KG1 (cell line): ENCODE measurements around the gene MRTFB.

Experiments
- DNase-seq: peaks from one replicate; lab custom pipeline; 2025; lab: John Stamatoyannopoulos, UW

The MRTFB gene

DNA sequence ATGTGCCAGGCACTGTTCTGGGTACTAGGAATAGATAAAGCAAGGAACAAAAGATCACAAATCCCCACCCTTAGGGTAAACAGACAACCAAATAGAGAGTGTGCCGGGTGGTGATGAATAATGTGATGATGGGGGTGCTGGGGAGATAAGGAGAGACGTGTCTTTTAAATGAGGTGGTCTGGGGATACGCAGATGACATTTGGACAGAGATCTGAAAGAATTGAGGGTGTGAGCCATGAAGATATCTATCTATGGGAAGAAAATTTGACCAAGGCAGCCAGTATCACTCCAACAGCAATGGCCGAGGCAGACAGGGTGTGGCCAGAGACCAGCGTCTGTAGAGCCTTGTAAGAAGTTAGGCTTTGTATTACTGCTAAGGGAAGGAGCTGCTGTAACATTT is 165.3 kb downstream of the MRTFB start:
- DNase-seq = no peak

DNA sequence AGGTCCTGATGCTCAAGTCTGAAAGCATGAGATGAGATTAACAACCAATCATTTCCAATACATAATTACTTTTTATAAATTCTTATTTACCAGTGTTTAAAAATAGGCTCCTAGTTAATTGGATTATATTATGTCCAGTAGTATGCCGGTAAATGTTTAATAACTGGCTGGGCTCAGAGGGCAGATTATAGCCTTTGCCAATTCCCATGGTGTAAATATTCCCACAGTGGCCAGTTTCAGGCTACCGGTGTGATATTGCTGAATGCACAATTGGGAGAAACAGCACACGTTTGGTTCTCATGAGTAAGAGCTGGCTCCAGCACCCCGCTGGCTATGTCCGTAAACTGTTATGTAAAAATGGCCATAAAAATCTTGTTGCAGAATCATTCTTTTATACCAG is 167.6 kb downstream of the MRTFB start:
- no peak for DNase-seq

DNA sequence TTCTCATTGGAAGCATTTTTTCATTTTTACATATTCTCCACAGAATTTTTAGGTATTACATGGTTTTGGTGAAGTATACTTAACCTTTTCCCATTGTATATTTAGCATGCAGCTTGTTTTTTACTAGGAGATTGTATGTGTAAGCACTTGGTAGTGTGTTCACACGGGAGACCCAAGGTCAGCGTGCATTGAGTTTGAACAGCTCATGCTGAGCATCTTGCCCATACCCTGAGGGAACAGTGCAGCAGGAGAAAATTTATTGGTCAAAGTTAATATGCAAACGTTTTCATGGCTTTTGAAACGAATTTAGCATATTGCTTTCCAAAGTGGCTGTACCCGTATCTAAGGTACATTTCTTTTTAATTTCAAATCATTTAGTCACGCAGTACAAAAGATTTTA is 168.7 kb downstream of the MRTFB start:
- no peak for DNase-seq

DNA sequence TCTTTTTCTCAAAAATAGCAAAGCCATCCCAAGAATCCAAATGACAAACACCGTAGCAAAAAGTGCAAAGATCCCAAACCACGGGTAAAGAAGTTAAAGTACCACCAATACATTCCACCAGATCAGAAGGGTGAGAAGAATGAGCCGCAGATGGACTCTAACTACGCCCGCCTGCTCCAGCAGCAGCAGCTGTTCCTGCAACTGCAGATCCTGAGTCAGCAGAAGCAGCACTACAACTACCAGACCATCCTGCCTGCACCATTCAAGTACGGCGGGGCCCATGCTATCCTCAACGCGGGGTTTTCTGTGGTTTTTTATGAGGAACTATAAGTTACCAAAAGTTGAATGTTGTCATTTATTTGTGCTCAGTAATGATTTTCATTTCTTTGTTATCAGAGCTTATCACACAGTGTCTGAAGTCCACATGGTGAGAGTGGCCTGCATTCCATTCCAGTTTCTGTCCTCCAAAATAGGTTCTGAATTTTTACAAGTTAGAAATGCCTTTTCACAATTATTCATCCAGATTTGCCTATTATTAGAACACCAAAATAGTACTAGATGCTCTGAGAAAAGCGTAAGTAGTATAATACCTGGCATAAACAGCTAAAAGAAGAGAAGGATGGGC is 169.2 kb downstream of the MRTFB start:
- no peak for DNase-seq

DNA sequence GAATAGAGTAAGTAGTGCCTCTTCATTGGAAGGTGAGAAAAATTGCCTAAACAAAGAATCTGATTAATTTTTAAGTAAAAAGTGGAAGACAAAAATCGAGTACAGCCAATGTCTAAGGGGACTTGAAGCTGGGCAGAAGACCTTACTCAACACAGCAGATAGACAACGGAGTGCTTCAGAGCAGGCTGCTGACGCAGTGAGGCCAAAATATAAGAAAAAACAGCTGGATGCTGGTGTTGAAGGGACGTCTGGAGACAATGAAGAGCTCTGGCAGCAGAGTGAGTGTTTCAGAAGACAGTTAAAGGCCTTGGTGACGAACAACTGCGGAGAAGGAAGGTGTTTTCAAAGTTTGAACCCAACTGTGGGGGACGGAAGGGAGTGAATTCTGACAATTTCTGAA is 169.8 kb downstream of the MRTFB start:
- no peak for DNase-seq

DNA sequence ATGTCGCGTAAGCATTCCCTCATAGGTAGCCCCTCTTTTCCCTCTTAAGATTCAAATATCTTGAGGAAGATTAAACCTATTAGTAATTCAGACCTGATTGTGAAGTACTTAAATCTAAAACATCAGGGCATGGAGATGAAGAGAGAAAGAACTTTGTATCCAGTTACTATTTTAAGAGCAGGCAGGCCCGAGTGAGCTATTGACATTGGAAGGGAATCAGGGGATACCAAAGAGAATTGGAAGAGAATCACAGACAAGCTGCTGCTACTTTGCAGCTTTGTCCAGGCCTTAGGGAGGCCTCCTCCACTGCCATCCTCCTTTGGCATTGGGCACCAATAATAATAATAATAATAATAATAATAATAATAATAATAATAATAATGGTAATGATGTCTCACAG is 170.5 kb downstream of the MRTFB start:
- DNase-seq = no peak

DNA sequence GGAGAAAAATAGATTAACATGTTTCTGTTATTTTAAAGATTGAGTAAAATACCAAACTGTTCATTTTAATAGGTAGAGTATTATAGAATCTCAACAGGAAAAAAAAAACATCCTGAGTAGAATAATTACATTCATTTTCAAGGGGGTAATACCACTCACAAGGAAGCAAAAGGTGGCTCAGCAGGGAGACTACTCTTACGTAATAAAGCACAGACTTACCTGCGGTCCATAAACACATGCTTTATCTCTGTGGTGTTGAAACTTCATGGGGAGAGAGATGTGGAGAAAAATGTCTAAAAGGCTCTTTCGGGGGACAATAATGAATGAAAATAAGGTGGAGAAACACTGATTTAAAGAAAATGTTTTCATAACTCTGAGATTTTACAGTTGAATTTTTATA is 171.7 kb downstream of the MRTFB start:
- DNase-seq = no peak

DNA sequence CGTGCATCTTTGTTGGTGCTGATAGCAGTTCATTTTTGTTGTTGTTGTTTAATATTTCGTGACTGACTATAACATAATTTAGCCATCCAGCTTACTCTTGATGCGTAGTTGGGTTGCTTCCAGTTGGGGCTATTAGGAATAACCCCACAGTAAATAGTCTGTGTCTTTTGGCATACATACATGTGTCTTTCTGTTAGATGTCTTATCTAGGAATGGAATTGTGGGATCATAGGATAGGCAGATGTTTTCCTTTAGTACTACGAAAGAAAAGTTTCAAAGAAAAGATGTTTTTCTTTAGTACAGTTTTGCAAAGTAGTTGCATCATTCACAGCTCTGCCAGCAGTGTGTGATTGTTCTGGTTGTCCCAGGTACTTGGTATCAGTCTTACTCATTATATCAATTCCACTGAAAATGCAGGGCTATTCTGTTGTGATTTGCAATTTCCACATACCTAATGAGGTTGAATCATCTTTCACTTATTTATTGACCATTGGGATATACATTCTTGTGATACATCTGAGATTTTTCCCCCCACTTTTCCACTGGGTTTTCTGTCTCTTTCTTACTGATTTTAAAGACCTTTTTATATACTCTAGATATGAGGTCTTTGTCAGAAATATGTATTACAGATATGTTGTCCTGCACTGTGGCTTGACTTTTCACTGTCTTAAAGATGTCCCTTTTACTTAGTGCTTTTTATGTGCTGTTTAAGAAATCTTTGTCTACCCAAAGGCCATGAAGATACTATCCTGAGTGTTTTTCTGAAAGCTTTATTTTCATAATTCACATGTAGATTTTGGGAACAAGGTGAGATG is 173.3 kb downstream of the MRTFB start:
- DNase-seq = no peak

DNA sequence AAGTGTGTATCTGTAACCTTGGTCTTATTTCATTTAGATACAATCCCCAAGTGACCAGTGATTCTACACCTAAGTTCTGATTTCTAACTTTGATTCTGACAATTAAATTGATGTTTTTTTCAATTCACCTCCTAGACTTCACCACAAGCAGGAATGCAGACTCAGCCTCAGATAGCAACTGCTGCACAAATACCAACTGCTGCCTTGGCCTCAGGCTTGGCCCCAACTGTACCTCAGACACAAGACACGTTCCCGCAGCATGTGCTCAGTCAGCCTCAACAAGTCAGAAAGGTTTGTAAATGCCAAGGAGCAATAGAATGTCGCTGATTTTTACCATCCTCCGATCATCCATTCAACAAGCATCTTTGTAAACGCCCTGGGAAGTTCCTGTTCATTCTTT is 177.7 kb downstream of the MRTFB start:
- DNase-seq = no peak

DNA sequence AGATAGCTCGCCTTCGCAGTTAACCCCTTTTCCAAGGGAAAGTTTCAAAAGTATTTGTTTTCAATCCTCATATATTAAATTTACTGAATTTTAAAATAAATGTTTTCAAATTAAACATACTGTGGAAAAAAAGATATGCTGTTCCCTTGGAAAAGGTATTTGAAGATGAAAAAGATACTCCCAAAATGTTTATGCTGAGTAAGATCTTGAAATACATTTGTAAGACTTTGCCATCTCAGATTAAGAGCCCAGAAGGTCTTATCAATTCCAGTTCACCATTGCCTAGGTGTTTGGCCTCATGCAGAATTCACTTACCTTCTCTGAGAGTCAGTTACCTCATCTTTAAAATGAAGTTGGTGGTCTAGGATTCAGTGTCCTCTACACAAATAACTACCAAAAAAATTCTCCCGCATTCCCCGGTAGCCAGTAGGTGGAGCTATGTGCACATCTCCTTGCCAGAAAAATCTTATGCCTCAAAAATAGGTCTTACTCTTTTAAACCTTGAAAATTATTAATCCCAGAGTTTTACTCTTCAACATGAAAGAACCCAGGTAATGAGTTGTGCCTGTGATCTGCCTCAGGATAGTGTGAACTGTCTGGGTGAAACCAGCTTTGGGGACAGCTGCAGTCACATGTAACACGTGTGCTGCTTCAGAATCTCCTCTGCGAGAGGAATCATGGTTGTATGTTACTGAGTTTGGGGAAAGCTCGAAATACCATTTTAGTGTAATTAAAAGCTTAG is 178.3 kb downstream of the MRTFB start:
- DNase-seq = peak; percentile 34

DNA sequence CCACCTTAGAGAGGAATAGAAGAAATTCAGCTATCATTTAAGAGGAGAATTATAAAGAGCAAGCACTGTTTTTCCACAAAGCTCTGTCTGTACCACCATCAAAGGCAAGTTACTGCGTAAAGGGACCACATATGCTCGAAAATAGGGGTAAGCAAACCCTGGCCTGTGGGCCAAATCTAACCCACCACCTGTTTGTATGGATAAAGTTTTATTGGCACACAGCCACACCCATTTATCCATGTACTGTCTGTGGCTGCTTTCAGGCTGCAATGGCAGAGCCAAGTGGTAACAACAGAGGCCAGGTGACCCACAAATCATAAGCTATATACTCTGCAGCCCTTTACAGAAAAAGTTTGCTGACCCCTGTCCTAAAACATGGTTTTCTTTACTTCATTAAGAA is 180.3 kb downstream of the MRTFB start:
- no peak for DNase-seq

DNA sequence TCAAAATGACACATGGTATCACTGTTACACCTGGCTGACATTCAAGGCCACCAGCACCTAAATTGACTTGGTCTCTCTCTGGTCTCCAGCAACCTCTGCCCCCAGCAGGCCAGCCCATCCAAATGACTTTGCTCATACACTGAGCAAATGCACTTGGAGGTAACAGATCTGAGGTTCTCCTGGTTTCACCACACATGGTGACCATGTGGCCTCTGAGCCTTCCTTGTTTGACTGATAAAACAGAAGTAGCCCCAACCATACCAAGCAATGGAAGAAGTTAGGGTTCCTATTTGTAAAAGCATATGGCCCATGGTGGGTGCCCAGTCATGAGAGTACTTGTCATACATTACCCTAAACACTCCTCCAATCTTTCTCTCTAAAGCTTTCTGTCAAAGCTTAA is 181.7 kb downstream of the MRTFB start:
- DNase-seq = no peak

DNA sequence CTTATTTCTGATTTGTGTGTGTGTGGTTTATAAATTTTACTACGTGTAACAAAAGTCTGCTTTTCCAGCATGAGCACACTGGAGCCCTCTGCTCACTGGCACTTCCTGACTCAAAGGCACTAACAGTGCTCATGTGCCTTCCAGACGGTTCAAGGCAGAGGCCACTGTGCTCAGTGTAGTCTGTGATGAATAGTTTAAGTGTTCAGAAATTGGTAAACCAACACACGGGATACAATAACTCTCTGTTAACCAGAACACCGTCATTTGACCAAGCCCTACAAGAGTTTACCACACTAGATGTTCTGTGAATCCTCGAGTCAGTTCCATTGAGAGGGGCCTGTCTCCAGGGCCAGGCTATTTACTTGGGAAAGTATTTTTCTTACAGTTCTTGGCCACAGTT is 191.9 kb downstream of the MRTFB start:
- DNase-seq = no peak

DNA sequence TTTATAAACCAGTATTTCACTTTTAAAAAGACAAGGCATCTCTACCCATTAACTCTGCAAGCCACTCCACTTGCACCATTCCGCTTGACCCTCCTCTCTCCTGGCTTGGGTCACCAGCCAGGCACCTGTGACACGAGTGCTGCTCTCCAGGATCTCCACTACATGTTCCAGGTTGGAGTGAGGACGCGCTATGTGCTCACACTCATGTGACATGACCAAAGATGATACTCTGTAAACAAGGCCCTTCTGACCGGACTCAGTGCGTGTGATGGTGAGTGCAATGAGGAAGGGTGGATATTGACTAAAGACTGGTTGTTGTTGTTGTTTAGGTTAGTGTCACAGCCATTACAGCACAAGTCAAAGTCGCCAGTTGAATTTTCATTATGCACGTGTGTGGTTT is 192.7 kb downstream of the MRTFB start:
- DNase-seq = no peak

DNA sequence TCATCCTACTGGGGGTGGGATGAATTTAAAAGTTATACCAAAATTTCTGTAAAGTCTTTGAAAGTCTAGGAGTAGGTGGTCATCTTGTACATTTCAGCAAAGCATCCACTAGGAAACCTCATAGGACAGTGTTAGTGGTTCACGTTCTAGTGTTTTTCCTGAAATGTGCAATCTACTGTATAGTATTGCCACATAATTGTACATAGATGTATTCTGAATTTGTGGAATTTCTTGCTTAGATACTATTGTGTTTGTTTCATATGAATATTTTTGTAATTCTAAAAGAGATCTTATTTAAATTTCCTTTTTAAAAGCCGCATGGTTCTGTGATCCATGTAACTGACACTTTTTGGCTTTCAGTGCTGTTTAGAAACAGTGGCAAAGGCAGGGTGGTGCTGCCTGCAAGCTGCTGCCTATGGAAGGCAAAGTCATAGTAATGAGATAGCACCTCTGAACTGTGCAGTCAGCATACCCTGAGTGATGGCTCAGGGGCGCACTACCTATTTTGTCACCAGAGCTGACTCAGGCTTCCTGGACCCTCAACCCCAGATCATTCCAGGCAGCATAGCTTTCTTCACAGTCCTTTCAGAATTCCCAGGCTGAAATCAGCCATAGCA is 193.3 kb downstream of the MRTFB start:
- DNase-seq = no peak

DNA sequence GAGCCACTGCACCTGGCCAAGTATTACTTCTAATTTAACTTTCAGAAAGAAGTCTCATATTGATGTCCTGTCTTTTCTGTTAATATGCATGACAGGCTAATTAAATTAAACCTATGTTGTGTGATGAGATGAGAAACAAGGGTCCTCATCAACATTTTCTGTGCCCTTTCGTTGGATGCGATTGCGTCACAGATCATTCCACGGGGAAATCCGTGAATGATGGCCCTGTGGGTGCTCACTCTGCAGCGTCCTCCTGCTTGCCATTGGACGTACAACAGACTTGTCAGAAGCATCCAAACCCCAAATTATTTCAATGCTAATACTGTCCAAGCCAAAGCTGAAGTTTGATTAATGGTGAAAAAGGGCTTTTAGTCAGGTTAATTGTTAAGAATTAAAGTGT is 197.0 kb downstream of the MRTFB start:
- no peak for DNase-seq

DNA sequence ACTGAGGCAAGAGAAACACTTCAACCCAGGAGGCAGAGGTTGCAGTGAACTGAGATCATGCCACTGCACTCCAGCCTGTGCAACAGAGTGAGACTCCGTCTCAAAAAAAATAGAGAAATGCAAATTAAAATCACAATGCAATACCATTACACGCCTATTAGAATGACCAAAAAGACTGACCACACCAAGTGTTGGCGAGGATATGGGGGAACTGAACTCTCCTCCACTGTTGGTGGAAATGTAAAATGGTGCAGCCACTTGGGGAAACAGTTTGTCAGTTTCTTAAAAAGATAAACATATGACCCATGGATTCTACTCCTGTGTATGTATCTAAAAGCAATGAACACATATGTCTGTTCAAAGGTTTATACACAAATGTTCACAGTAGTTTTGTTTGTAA is 204.8 kb downstream of the MRTFB start:
- DNase-seq = no peak

DNA sequence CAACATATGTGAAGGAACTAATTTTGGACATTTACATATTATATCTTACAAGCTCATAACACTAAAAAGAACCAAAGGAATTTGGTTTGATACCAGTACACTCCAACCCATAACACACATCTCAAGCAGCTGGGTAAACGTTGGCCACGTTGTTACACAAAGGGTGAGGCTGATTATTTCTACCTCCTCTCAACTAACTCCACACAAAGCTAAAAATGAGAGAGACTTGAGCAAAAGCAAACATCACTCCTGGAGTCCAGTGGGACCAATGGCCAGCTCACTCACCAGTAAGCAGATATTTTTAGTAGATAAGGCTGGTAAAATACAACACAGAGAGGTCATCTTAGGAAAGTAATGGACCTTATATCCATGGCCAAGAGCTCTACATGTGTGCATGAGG is 207.6 kb downstream of the MRTFB start:
- DNase-seq = no peak

DNA sequence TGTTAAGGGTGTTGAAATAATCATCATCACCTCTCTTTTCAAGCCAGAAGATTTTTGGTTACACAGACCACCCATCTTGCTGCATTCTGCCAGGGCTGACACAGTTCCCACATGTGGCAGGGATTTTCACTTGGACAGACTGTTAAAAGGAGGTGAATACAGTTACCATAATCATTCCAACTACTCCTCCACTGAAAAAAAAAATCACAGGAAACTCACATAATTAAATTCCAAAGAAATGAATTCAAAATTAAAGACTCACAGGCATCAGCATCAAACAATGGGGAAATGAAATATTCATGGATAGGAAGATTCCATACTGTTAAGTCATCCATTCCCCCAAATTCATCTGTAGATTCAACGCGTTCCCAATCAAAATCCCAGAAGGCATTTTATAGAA is 209.4 kb downstream of the MRTFB start:
- no peak for DNase-seq

DNA sequence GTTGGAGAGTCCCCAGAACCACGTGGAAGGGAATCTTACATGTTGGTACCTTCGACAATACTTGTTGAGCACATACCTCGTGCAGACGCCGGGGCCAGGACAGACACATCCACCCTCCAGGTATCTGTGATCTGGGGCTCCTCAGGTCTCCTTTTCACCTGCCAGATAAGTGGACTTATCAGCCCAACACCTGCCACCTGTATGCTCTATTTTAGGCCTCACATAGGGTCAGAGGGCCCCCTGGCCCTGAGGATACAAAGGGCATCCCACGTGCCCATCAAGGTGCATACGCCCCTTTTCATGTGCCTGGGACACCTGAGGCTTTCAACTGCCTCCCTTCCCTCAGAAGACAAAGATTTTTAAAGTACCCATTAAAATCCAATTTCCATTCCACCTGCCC is 212.7 kb downstream of the MRTFB start:
- DNase-seq = no peak

DNA sequence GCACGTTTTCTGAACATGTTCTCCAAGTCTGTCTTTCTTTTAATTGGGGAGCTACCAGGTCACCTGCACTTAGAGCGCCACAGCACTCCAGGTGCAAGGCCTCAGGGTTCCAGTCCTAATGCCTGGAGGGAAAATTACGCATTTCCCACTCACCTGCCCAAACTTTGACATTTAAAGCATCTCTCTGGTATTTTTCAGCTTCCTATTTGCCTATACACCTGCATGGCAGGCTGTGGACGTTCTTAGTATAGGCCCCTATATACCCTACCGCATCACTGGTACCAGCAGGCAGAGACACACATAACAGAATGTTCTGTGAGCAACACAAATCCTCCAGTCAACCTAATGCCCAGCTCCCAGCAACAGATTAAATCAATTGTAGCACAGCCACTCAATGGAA is 213.3 kb downstream of the MRTFB start:
- no peak for DNase-seq

DNA sequence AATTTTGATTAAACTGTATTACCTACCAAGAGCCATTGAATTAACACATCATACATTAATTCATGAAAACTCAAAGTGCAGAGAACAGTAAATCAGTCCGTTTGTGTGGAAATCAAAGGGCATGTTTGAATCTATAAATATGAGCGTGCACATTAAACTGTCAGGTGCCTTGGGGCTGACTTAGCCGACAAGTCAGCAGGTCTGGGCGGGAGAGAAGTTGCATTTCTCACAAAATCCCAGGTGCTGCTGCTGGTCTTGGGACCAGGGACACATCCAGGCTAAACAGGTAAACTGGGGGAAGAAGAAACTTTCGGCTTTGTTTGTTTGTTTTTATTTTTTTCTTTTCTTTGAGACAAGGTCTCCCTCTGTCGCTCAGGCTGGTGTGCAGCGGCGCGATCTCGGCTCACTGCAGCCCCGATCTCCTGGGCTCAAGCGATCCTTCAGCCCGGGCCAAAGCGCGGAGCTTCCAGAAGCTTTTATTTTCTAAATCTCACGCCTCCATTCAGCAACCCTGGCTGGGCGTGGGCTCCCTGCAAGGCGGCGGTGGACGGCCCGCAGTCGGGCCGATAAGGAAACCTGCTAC is 213.9 kb downstream of the MRTFB start:
- DNase-seq = peak; percentile 88
